Upper lobe of right lung (tissue), 1 donor: Measurements from ENCODE around the gene GCNA. TPM values are rescaled to one million over a fixed set of nuclear protein-coding genes. Genes with fewer than 3 reads are reported as not detected.
A peak's percentile ranks its signal among the peaks of the same experiment; 100 is the strongest.
"Not testable (repeated sequence)": the region's sequence is repeated elsewhere in the genome, so short reads cannot be mapped to it uniquely, and the experiment has no call there.

ENCODE experiments used
- ATAC-seq: fragments of 200-7000 bp; cut with Tn5 transposase; one replicate; pipeline ENCODE4 v1.9.1; 2020; ENCODE audit warnings: mild to moderate bottlenecking, moderate library complexity
- DNase-seq: peaks from one replicate; pipeline ENCODE4 v3.0.0-alpha.2; 2020
- H3K27ac ChIP-seq: fragments of 200-600 bp; one replicate; pipeline ENCODE4 v1.8.0; 2022
- H3K27me3 ChIP-seq: fragments of 200-600 bp; one replicate; pipeline ENCODE4 v1.8.0; 2022; ENCODE audit warnings: mild to moderate bottlenecking
- H3K36me3 ChIP-seq: fragments of 200-600 bp; one replicate; pipeline ENCODE4 v1.8.0; 2022
- H3K4me1 ChIP-seq: fragments of 200-600 bp; one replicate; pipeline ENCODE4 v1.8.0; 2022
- H3K4me3 ChIP-seq: fragments of 200-600 bp; one replicate; pipeline ENCODE4 v1.8.0; 2022; ENCODE audit warnings: mild to moderate bottlenecking
- H3K9me3 ChIP-seq: fragments of 200-600 bp; one replicate; pipeline ENCODE4 v1.8.0; 2022
- CTCF ChIP-seq: fragments of 200-600 bp; IDR thresholded peaks from one replicate; pipeline ENCODE4 v1.8.0; 2022; ENCODE audit warnings: antibody characterized with exemption
- intact Hi-C: fragments of 100-400 bp; cut with DNase I; formaldehyde crosslinking; loops from one replicate; pipeline ENCODE4 v1.11.0; 2022
- total RNA-seq: library from RNA; stranded (reverse); fragmentation: NEBNext Ultra II Directional; extraction: Animal tissue kit (Norgen Biotek cat#: 25700); gene quantifications from one replicate; pipeline ENCODE4 v1.2.1, GENCODE V29; 2021
- donor health status: DM: no; HTN: yes; CAD: no; lungs with severe emphysema.

The GCNA gene
- total RNA-seq, 1 donor from 2014 or later = 3.4 TPM

GRCh38 chrX:71565474-71566041, 12.7 kb upstream of the GCNA start:
- Histone ChIP-seq H3K27me3 (no peaks in the 10 kb centered on the region), H3K27ac (no peak overlapping the region), H3K36me3 (peaks cover 86% of the 10 kb centered on the region), H3K4me1 (no peaks in the 10 kb centered on the region), H3K4me3 (no peak overlapping the region), H3K9me3 (no peaks in the 10 kb centered on the region)
- no peak for DNase-seq
- intact Hi-C loops = loop anchor here (10.0 kb wide), 1 partner anchor 161 kb away; no protein-coding TSS in a partner anchor
- TF ChIP-seq CTCF = no peak
- no peak for ATAC-seq

- H3K27ac ChIP-seq, H3K4me3 ChIP-seq, ATAC-seq, H3K9me3 ChIP-seq, H3K4me1 ChIP-seq, H3K27me3 ChIP-seq: not testable (repeated sequence)
- peak; percentile 64 for DNase-seq
- peaks cover 71% of the 10 kb centered on the region for H3K36me3 ChIP-seq
- intact Hi-C loops = loop anchor here (10.0 kb wide), 1 partner anchor 187 kb away; no protein-coding TSS in a partner anchor
Observed at GRCh38 chrX:71571390-71571789, 6.8 kb upstream of the GCNA start.

GRCh38 chrX:71573590-71573989, 4.6 kb upstream of the GCNA start:
- Histone ChIP-seq H3K9me3 (no peaks in the 10 kb centered on the region), H3K4me3 (no peak overlapping the region), H3K27ac (no peak overlapping the region), H3K27me3 (no peaks in the 10 kb centered on the region), H3K4me1 (no peaks in the 10 kb centered on the region), H3K36me3 (peaks cover 50% of the 10 kb centered on the region)
- DNase-seq (no peak), ATAC-seq (no peak)
- no peak for TF ChIP-seq CTCF
- intact Hi-C loops = loop anchor here (10.0 kb wide), 1 partner anchor 189 kb away; no protein-coding TSS in a partner anchor

GRCh38 chrX:71577682-71578081, 555 bp upstream of the GCNA start:
- no peaks in the 10 kb centered on the region for H3K9me3 ChIP-seq
- DNase-seq = no peak
- no peak overlapping the region for H3K4me3 ChIP-seq
- no peak for ATAC-seq
- H3K36me3 ChIP-seq = peaks cover 32% of the 10 kb centered on the region
- intact Hi-C loops = loop anchor here (10.0 kb wide), 1 partner anchor 193 kb away; no protein-coding TSS in a partner anchor
- no peaks in the 10 kb centered on the region for H3K27me3 ChIP-seq
- H3K27ac ChIP-seq = no peak overlapping the region
- TF ChIP-seq CTCF = no peak
- no peaks in the 10 kb centered on the region for H3K4me1 ChIP-seq

GRCh38 chrX:71579136-71579989, 1.1 kb downstream of the GCNA start:
- no peak overlapping the region for H3K4me3 ChIP-seq
- H3K9me3 ChIP-seq = no peaks in the 10 kb centered on the region
- TF ChIP-seq CTCF = no peak

GRCh38 chrX:71579990-71580380, 1.7 kb downstream of the GCNA start:
- H3K27ac ChIP-seq = no peak overlapping the region
- DNase-seq = no peak
- TF ChIP-seq CTCF = no peak
- H3K27me3 ChIP-seq = no peaks in the 10 kb centered on the region
- H3K4me1 ChIP-seq = no peaks in the 10 kb centered on the region
- no peak for ATAC-seq
- H3K36me3 ChIP-seq = peaks cover 10% of the 10 kb centered on the region
- intact Hi-C loops = loop anchor here (10.0 kb wide), 1 partner anchor 195 kb away; no protein-coding TSS in a partner anchor
- H3K9me3 ChIP-seq = no peaks in the 10 kb centered on the region
- no peak overlapping the region for H3K4me3 ChIP-seq

More at GRCh38 chrX:71579136-71579989, 1.1 kb downstream of the GCNA start:
- Histone ChIP-seq H3K27me3 (no peaks in the 10 kb centered on the region), H3K4me1 (no peaks in the 10 kb centered on the region), H3K36me3 (peaks cover 15% of the 10 kb centered on the region), H3K27ac (no peak overlapping the region)
- ATAC-seq (no peak), DNase-seq (no peak)
- intact Hi-C loops = loop anchor here (10.0 kb wide), 1 partner anchor 195 kb away; no protein-coding TSS in a partner anchor
